MM.1S (cell line): ENCODE measurements around the gene SMO.

ENCODE experiments used
- CTCF ChIP-seq: fragments of 300-600 bp; sonication (generic); IDR thresholded peaks from 2 replicates; pipeline ENCODE4 v1.5.1; 2016; ENCODE audit warnings: antibody characterized with exemption, low read length, mixed read lengths
- EZH2 ChIP-seq: fragments of 300-600 bp; sonication (generic); optimal IDR thresholded peaks from 2 replicates; pipeline ENCODE3; 2017; ENCODE audit warnings: low read depth, mild to moderate bottlenecking, antibody characterized with exemption, low read length, mixed read lengths
- EZH2phosphoT487 ChIP-seq: fragments of 300-600 bp; sonication (generic); IDR thresholded peaks from 2 replicates; pipeline ENCODE4 v1.6.1; 2018; ENCODE audit warnings: antibody characterized with exemption, low read length

GRCh38 chr7:129212596-129212995, 24.2 kb downstream of the SMO start:
- TF ChIP-seq CTCF = no peak
- no peak for TF ChIP-seq EZH2
- no peak for TF ChIP-seq EZH2phosphoT487
